Stimulated activated naive CD8-positive, alpha-beta T cell treated with anti-CD3 and anti-CD28 coated beads, Interleukin-15, Interleukin-2, amounts not matched to agents 100 U/mL and 50 U/mL, for 24 hours (primary cell): ENCODE results near the gene CDC42SE1.
"Not testable (repeated sequence)": the region's sequence is repeated elsewhere in the genome, so short reads cannot be mapped to it uniquely, and the experiment has no call there.

Experiments
- ATAC-seq: fragments of 150-1000 bp; cut with Tn5 transposase; one replicate; pipeline ENCODE4 v1.10.0; 2021
- DNase-seq: peaks from one replicate; pipeline ENCODE4 v3.0.0; 2021

Gene CDC42SE1, protein sequence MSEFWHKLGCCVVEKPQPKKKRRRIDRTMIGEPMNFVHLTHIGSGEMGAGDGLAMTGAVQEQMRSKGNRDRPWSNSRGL

DNA sequence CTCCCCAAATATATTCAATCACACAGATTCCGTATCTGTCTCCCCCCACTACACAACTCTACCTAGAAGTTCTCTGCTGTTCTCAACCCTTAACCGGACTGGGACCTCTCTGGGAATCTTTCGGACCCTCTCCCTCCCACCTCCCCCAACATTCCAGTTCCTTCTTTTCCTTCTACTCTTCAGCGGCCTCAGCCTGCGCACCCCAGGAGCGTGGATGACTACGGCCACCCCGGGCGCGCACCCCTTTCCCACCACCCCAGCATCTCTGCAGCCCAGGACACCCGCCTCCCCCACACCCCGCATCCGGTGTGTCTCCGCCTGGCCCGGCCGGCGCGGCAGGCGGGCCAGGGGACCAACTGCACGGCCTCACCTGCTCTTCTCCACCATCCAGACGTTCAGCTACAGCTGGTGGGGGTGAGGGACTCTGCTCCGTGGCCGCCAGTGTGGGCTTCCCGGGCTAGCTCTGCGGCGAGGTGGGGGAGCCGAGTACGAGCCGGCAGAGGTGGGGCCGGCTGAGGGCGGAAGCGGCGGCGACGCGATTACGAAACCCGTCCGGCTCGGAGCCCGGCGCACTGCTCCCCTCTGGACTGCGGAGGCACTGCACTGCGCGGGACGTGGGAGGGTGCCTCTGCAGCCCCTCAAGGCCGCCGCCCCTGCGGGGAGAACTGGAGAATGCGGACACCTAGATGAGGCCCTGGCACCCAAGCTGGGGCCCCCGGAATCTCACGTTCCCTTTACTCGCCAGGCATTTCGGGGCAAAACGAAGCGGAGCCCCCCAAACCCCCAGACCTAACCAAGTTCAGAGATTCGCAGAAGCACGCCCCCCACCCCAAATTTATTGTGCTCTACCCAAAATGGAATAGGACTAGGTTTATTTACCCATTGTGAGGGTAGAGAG lies at the start of gene CDC42SE1:
Gene CDC42SE1, minus strand, starts transcription at position 514 of the 898 bp plus-strand sequence. CDS start 3,892 bp downstream, outside the sequence.
- DNase-seq (peak; percentile 89), ATAC-seq (peak; percentile 83)

DNA sequence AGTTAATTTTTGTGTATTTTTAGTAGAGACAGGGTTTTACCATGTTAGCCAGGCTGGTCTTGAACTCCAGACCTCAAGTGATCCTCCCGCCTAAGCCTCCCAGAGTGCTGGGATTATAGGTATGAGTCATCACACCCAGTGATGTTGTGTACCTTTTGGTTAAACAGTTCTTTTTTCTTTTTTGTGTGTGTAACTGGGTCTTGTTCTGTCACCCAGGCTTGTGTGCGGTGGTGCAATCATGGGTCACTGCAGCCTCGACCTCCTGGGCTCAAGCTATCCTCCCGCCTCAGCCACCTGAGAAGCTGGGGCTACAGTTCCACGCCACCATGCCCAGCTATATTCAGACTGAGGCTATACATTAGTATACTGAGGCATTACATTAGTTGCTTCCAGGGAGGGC lies 48.9 kb upstream of the CDC42SE1 start:
- DNase-seq = no peak
- ATAC-seq = no peak

DNA sequence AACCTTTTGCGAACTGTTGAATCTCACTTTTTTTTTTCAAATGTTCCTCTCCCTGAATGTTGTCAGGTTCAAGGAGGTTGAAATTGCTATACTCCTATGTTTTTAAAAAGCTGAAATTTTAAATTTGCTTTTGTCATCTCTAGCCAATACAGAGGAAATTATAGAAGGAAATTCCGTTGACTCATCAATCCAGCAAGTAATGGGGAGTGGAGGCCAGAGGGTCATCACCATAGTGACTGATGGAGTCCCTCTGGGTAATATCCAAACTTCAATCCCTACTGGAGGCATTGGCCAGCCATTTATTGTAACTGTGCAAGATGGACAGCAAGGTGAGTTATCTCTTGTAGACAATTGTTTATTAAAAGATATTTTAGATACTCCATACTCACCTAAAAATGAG lies 47.5 kb upstream of the CDC42SE1 start:
- ATAC-seq (no peak), DNase-seq (no peak)

DNA sequence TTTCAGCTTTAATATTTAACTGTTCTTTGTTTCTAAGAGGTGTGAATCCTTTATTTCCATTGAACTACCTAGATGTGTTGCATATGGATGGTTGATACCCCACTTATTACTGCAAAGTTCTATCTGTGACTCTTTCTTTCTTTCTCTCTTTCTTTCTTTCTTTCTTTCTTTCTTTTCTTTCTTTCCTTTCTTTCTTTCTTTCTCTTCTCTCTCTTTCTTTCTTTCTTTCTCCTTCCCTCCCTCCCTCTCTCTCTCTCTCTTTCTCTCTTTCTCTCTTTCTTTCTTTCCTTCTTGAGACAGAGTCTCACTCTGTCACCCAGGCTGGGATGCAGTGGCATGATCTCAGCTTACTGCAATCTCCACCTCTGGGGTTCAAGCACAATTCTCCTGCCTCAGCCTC lies 45.2 kb upstream of the CDC42SE1 start:
- no peak for ATAC-seq

DNA sequence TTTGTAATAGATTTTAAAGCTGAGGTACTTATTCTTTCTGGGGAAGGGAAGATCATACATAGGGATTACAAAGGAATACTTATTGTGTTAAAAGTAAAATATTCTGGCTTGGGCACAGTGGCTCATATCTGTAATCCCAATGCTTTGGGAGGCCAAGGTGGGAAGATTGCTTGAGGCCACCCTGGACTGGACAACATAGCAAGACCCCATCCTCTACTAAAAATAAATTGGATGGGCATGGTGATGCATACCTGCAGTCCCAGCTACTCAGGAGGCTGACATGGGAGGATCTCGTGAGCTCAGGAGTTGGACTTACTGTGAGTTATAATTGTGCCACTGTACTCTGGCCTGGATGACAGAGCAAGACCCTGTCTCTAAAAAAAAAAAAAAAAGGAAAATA lies 38.7 kb upstream of the CDC42SE1 start:
- ATAC-seq = no peak
- no peak for DNase-seq

More for the DNA sequence above, 45.2 kb upstream of the CDC42SE1 start:
- no peak for DNase-seq

DNA sequence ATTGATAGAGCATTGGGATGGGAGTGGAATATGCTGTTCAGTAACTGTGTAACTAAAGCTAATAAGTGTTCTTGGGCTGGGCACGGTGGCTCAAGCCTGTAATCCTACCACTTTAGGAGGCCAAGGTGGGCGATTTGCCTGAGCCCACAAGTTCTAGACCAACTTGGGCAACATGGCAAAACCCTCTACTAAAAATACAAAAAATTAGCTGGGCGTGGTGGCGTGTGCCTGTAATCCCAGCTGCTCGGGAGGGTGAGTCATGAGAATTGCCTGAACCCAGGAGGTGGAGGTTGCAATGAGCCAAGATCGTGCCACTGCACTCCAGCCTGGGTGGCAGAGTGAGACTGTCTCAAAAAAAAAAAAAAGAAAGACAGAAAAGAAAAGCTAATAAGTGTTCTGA lies 38.0 kb upstream of the CDC42SE1 start:
- not testable (repeated sequence) for ATAC-seq, DNase-seq

DNA sequence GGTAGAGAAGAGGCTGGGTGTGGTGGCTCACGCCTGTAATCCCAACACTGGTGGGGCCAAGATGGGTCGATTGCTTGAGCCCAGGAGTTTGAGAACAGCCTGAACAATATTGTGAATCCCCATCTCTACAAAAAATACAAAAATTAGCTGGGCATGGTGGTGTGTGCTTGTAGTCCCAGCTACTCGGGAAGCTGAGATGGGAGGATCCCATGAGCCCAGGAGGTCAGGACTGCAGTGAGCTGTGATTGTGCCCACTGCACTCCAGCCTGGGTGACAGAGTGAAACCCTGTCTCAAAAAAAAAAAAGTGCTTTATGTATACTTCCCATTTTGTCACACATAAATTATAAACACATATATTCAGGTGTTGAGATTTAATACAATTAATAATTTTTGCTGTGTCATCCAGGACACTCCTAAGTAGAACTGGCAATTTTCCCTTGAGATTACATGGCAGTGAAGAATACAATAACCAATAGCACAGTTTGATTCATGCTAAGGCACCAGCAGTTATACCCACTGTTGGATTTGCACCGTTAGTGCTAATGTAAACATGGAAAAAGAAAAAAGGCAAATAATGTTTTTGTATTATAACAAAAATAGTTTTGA lies 26.6 kb upstream of the CDC42SE1 start:
- ATAC-seq (no peak), DNase-seq (no peak)

DNA sequence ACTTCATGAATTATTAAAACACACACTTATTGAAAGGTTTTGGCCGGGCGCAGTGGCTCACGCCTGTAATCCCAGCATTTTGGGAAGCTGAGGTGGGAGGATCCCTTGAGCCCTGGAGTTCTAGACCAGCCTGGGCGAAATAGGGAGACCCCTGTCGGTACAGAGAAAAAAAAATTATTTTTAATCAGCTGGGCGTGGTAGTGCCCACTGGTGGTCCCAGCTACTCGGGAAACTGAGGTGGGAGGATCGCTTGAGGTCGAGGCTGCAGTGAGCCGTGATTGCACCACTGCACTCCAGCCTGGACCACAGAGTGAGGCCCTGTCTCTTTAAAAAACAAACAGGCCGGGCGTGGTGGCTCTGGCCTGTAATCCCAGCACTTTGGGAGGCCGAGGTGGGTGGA lies 12.8 kb upstream of the CDC42SE1 start:
- DNase-seq (no peak), ATAC-seq (no peak)

DNA sequence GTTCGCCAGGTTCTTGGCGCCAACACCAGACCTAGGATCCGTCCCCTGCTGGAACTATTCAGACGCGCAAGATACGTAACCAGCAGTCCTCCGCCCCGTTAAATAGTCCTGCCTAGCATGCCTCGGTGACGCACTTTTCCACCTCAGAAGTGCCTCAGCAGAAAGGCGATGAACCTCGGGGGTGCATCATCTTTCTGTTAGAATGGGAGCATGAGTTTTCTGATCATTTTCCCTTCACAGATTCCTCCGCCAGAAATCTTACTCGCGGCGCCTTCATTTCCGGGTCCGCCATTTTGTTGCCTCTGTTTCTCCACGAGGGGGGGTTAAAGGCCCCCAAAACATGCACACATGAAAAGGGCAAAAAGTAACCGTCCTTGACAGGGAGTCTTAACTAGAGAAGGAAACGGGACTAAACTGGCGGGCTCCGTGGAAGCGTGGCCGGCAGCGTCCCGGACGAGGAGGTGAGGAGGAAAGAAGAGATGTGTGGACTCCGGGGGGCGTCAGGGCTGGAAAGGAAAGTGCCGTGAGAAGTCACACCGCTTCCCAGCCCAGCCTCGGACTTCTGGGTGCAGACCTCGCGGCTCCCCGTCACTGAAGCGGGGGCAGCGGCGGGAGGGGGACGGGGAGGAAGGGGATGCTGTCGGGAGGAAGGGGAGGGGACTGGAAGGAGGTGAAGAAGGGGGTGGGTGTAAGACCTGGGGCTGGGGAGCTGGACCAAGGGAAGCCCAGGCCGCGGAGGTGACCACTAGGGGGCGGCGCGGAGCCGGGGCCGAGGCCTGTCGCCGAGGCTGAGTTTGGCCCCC lies 11.3 kb upstream of the CDC42SE1 start, which contains the start of gene GABPB2:
Gene GABPB2, plus strand, starts transcription at position 288 of the 803 bp plus-strand sequence. CDS start 17,429 bp downstream, outside the sequence.
- DNase-seq (peak; percentile 96), ATAC-seq (peak; percentile 93)

DNA sequence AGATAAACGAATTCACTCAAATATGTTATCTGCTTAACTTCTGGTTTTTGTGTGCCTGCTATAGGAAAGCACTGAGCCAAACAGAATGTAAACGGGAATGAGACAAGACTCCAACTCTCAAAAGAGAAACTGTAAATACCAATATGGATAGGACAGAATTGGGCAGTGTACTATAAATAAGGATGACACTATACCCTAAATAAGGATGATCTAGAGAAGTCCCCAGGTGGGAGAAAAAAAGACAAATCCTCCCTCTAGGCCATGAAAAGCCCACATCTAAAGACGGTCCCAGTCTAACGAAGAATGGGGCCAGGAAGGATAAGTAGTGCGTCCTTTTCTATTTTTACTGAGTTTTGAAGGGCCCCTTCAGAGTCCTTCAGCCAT lies 9.7 kb upstream of the CDC42SE1 start:
- ATAC-seq (no peak), DNase-seq (no peak)

DNA sequence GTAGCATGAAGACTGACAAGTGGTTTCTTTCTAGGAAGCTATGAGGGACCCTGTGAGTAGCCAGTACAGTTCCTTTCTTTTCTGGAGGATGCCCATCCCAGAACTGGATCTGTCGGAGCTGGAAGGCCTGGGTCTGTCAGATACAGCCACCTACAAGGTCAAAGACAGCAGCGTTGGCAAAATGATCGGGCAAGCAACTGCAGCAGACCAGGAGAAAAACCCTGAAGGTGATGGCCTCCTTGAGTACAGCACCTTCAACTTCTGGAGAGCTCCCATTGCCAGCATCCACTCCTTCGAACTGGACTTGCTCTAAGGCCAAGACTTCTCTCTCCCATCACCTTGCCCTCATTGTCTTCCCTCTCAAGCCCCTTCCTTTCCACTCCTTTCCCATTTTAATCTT lies 7.8 kb upstream of the CDC42SE1 start:
- DNase-seq (no peak), ATAC-seq (no peak)

DNA sequence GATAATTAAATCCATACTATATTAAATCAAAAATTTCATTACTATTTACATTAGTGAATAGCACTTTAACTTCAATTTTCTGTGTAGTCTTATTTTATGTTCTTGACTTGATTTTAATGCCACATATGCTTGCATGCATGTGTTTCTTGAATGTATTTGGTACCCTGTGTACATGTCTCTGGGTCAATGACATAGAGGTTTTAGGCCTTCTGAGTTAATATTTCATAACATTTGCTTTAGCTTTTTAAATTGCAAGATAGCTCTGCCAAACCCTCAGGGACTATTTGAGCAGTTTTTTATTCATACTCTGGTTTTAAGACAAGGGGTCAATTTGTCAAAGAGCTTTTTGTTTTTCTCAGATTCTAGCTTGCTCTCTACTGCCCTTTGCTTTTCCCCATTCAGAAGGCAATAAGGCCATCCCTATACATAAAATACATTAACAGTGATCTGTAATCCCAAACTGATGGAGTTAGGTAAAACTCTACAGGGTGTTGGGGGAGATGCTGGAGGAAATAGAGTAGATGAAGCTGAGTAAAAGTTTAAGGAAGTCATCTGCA lies 5.7 kb upstream of the CDC42SE1 start:
- DNase-seq (no peak), ATAC-seq (no peak)

DNA sequence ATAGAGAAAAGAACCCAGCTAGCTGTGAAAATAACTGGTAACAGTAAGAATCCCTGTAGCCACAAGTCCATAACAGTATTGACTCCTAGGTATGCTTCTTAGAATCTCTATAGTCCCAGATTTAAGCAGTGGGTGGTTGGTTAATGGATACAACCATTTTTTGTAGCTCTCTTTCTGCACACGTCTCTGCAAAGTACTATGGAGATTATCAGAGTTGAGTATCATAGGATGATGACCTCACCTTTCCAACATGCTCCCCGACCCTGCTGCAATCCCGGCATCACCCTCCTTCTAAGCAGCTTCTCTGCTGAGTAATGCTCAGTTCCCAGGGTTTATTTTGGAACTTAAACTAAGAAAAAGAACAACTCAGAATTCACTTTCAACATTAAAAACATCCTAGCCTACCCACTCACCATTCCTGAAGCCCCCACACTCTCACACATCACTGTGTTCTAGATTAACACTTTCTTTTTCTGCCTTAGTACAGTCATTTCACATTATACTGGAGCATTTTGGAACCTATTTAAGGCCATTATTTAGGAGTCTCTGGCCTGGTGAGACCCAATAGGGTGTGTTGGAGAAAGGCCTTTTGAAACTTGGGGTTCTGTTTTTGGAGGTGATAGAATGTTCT lies 3.4 kb upstream of the CDC42SE1 start:
- no peak for ATAC-seq

DNA sequence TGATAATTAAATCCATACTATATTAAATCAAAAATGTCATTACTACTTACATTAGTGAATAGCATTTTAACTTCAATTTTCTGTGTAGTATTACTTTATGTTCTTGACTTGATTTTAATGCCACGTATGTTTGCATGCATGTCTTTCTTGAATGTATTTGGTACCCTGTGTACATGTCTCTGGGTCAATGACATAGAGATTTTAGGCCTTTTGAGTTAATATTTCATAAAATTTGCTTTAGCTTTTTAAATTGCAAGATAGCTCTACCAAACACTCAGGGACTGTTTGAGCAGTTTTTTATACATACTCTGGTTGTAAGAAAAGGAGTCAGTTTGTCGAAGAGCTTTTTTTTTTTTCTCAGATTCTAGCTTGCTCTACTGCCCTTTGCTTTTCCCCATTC lies 2.3 kb upstream of the CDC42SE1 start:
- DNase-seq (no peak), ATAC-seq (no peak)

More for the DNA sequence above, 3.4 kb upstream of the CDC42SE1 start:
- DNase-seq = no peak

DNA sequence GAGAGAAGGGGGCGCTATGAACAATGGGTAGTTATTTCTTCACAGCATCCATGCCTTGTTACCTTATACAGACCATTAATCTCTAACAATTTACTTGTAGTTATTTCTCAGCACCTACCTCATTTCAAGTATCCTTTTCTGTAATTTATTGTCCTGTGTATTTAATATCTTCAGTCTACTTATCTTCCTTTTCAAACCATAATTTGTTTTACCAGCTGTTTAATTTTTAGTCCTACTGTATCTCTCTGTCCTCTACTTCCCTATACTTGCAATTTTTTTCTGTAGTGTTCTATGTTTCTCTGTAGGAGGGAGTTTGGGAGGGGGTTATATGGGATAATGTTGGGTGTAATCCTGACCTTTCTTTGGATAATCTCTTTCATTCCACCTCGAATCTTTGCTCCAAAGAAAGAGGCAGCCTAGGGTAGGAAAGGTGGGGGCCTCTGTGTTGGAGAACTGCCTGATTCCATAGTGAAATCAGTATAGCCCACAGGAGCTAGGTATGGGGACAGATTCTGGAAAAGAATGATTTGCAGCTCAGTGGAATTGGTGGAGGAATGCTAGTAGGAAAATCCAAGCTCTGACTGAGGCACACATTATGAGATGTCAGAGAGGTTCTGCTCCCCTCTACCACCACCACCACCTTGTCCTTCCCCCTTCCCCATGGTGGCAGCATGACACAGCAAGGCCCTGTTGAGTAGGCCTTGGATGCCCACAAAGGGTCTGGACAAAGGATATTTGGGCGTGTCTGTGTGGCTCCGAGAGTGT lies 1.4 kb upstream of the CDC42SE1 start:
- DNase-seq (no peak), ATAC-seq (no peak)

DNA sequence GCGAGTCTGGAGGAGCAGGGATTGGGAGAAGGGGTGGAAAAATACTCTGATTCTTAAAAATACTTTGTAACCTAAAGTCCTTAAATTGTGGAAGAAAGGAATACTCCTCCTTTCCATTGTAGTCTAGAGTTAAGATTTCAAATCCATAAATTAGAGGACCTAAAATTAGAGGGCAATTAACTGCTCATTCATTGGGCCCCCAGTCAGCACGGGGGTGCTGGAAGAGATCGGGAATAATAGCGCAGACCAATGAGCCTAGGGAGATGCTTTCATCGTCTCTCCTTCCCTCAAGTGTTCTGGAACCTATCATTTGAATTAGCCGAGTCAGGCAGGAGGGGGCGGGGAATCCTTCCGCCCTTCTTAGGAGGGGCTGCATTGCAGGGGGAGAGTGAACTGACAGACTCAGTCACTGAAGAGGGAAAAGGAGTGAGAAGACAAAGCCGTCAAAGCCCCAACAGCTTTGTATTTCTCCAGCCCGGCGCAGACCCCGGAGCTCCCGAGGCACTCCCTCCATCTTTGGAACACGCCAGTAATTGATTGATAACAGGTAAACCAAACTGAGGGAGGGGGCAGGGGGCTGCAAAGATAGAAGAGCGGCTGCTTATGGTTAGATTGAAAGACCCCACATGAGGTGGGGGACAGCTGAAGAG lies 710 bp upstream of the CDC42SE1 start, which contains the start of gene MLLT11:
Gene MLLT11, plus strand, starts transcription at position 391 of the 650 bp plus-strand sequence. CDS start 6,828 bp downstream, outside the sequence.
- ATAC-seq (no peak), DNase-seq (peak; percentile 62)

DNA sequence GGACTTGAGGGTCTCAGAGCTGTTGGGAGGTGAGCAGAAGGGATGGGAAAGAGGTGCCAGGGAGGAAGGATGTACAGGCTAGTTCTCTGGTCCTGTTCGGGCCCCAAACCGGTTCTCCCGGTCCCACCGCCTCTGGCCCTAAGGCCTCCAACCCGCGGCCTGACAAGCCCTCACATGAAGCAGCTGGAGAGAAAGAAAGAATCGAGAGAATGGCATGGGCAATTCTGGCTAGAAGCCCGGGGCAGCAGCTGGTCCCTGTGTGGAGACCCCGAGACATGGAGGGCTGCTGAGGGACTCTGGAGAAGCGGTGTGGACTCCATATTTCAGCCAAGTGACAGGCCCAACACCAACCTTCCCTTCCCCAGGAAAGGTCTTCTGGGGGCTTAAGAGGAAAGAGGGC lies 730 bp downstream of the CDC42SE1 start:
- no peak for ATAC-seq
- peak; percentile 29 for DNase-seq

DNA sequence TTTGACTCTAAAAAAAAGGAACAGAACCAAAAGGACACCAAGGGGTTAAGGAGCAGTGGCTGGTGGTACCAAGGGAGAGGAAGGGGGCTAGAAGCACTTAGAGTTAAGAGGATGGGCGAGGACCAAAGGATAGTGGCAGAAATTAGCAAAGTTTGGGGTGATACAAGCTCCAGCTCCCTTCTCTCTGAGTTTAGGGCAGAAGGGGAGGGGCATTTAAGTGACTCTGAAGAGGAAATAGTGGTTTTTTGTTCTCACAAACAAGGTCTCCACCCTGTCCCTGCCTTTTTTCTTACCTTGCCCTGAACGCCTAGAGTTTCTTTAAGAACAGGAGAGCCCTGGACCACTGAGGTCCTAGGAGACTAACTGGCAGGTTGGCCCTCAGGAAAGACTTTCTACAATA lies 3.3 kb downstream of the CDC42SE1 start:
- no peak for DNase-seq
- ATAC-seq = no peak

DNA sequence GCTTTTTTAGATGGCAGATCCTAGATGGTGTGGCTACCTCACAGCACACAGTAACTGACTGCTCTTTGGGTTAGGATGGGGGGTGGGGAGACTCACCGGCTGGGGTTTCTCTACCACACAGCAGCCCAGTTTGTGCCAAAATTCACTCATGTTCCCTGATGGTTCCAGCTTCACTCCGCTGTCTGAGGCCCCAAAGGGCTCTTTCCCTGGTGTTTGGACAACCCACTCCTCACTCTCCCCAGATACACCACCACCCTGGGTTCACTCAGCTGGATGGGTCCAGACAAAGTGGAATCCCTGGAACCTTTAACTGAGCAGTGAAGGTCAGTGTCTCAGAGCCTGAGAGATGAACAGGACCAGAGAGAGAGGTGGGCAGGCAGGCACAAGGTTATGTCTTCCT lies 3.8 kb downstream of the CDC42SE1 start:
- DNase-seq (no peak), ATAC-seq (no peak)

DNA sequence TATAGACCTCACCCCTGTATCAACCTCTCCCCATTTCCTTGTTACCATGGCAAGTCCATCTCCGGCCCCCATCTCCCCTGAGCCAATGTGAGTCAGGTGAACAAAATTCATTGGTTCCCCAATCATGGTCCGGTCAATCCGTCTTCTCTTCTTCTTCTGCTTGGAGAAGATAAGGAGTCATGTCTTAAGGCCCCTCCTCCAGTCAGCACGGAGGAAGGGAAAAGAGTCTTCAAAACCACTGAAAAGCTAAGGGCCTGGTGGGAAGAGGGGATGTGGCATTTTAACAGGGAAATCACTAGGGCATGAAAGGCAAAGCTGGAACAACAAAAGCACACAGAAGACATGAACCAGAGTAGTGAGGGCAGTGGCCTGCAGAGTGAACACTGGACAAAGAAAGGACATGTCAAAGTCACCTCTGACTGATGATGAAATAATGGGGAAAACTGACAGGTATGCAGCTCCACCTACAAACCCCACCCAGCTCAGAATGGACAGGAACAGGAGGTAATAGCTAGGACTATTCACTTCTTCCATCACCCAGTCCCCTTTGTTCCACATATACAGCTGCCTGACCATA lies 4.4 kb downstream of the CDC42SE1 start:
- DNase-seq (no peak), ATAC-seq (no peak)
